Measurements from ENCODE around the gene CPZ. TPM values are rescaled to one million over a fixed set of nuclear protein-coding genes. Genes with fewer than 3 reads are reported as not detected.

The CPZ gene
- polyA plus RNA-seq, 1 experiment: 70.9 TPM

- ChIA-PET POLR2A (no interaction called here), CTCF (interaction anchor here (0.6 to 1.0 kb wide), 3 partner anchors 8 to 14 kb away, joined by 3 to 4 read pairs (median 3); no protein-coding TSS in a partner anchor)
- no peak for DNase-seq (ENCODE audit: low read depth)
- Histone ChIP-seq H3K27me3 (ENCODE audit: control insufficient read depth, insufficient read depth, low read length) (no peaks in the 10 kb centered on the region), H3K4me3 (ENCODE audit: low read depth, low read length) (no peak overlapping the region), H3K36me3 (ENCODE audit: control insufficient read depth, insufficient read depth, low read length) (no peaks in the 10 kb centered on the region)
- TF ChIP-seq CTCF (IDR thresholded peaks at IDR 0.05; ENCODE audit: insufficient read depth, low read depth, low read length): no peak
Observed at GRCh38 chr4:8560265-8561047, 32.1 kb upstream of the CPZ start.

GRCh38 chr4:8564595-8564994 lies 28.0 kb upstream of the CPZ start:
- CTCF ChIA-PET: interaction anchor here (0.9 kb wide), 1 partner anchor 43 kb away, joined by 3 read pairs; no protein-coding TSS in a partner anchor
- no peaks in the 10 kb centered on the region for H3K36me3 ChIP-seq (ENCODE audit: control insufficient read depth, insufficient read depth, low read length)
- POLR2A ChIA-PET: no interaction called here

GRCh38 chr4:8568068-8568668 lies 24.4 kb upstream of the CPZ start:
- no peaks in the 10 kb centered on the region for H3K27me3 ChIP-seq (ENCODE audit: control insufficient read depth, insufficient read depth, low read length)
- no peaks in the 10 kb centered on the region for H3K36me3 ChIP-seq (ENCODE audit: control insufficient read depth, insufficient read depth, low read length)
- ChIA-PET CTCF (interaction anchor here (1.1 to 1.6 kb wide), 4 partner anchors 14 to 29 kb away, joined by 3 to 5 read pairs (median 4); no protein-coding TSS in a partner anchor), POLR2A (no interaction called here)
- H3K4me3 ChIP-seq (ENCODE audit: low read depth, low read length): no peak overlapping the region
- DNase-seq (ENCODE audit: low read depth): peak; percentile 62
- TF ChIP-seq CTCF (IDR thresholded peaks at IDR 0.05; ENCODE audit: insufficient read depth, low read depth, low read length): no peak

More at GRCh38 chr4:8564595-8564994, 28.0 kb upstream of the CPZ start:
- TF ChIP-seq CTCF (IDR thresholded peaks at IDR 0.05; ENCODE audit: insufficient read depth, low read depth, low read length): no peak
- Histone ChIP-seq H3K27me3 (ENCODE audit: control insufficient read depth, insufficient read depth, low read length) (no peaks in the 10 kb centered on the region), H3K4me3 (ENCODE audit: low read depth, low read length) (no peak overlapping the region)
- no peak for DNase-seq (ENCODE audit: low read depth)

GRCh38 chr4:8570201-8570600 lies 22.4 kb upstream of the CPZ start:
- Histone ChIP-seq H3K4me3 (ENCODE audit: low read depth, low read length) (no peak overlapping the region), H3K27me3 (ENCODE audit: control insufficient read depth, insufficient read depth, low read length) (no peaks in the 10 kb centered on the region; the same call in 1 of the 2 replicates), H3K36me3 (ENCODE audit: control insufficient read depth, insufficient read depth, low read length) (no peaks in the 10 kb centered on the region)
- ChIA-PET POLR2A (no interaction called here), CTCF (interaction anchor here (1.2 kb wide), 1 partner anchor 24 kb away, joined by 4 read pairs; no protein-coding TSS in a partner anchor)
- no peak for TF ChIP-seq CTCF (IDR thresholded peaks at IDR 0.05; ENCODE audit: insufficient read depth, low read depth, low read length)
- no peak for DNase-seq (ENCODE audit: low read depth)
